ENCODE measurements around the gene KATNAL2. TPM values are rescaled to one million over a fixed set of nuclear protein-coding genes. Genes with fewer than 3 reads are reported as not detected.

Gene KATNAL2
- total RNA-seq, 1 experiment from 2014 or later: 21.7 TPM

- no peak overlapping the region for H3K27ac Mint-ChIP-seq
- WGBS (ENCODE audit: extremely low coverage, insufficient read length, low lambda C conversion rate): no CpG with 5 or more reads among the region's 3 CpGs
- no peak overlapping the region for H2BK20ac ChIP-seq (ENCODE audit: low read depth, low read length, poor library complexity, severe bottlenecking)
- H3K14ac ChIP-seq (ENCODE audit: insufficient read depth, low read length): no peak overlapping the region
- H3T11ph ChIP-seq (ENCODE audit: low read length): no peak overlapping the region
- H3K79me2 ChIP-seq (ENCODE audit: insufficient read depth, low read length): no peaks in the 10 kb centered on the region
- H3K9me3 ChIP-seq (ENCODE audit: control insufficient read depth, low read depth, low read length): no peaks in the 10 kb centered on the region
- no peak for TF ChIP-seq CTCF (conservative IDR thresholded peaks at IDR 0.05)
- H3K79me1 ChIP-seq (ENCODE audit: insufficient read depth, low read depth, low read length, poor library complexity, severe bottlenecking): no peaks in the 10 kb centered on the region
- no peaks in the 10 kb centered on the region for H3K23me2 ChIP-seq (ENCODE audit: insufficient read length, low read depth, low read length, poor library complexity, severe bottlenecking)
- no peaks in the 10 kb centered on the region for H3K27me3 Mint-ChIP-seq (ENCODE audit: low read depth)
- no peak overlapping the region for H3K4me3 Mint-ChIP-seq
- no peak for DNase-seq
- H2BK5ac ChIP-seq (ENCODE audit: insufficient read length, low read length): no peak overlapping the region
- no peak overlapping the region for H4K5ac ChIP-seq (ENCODE audit: insufficient read length, low read depth, low read length)
- no peak overlapping the region for H2BK12ac ChIP-seq (ENCODE audit: insufficient read length, low read depth, low read length)
- H3K9ac ChIP-seq (ENCODE audit: extremely low read depth, insufficient read length, low read length): no peak overlapping the region
- no peaks in the 10 kb centered on the region for H3K27me3 ChIP-seq (ENCODE audit: insufficient read depth, low read length)
- no peak overlapping the region for H3K18ac ChIP-seq (ENCODE audit: insufficient read length, low read depth, low read length)
- H3K23ac ChIP-seq (ENCODE audit: insufficient read length, low read depth, low read length): no peak overlapping the region
- no peak overlapping the region for H2AK5ac ChIP-seq (ENCODE audit: insufficient read length, low read length)
- no peaks in the 10 kb centered on the region for H3K4me1 ChIP-seq (ENCODE audit: insufficient read depth, low read length)
- no peak overlapping the region for H3K4me2 ChIP-seq (ENCODE audit: insufficient read depth, insufficient read length, low read length)
- no peaks in the 10 kb centered on the region for H4K20me1 ChIP-seq (ENCODE audit: control insufficient read depth, insufficient read depth, insufficient read length)
- no peaks in the 10 kb centered on the region for H3K36me3 Mint-ChIP-seq (ENCODE audit: insufficient read depth in 1 of 3, low read depth in 3 of 3)
- no peak overlapping the region for H4K8ac ChIP-seq (replicated peaks; ENCODE audit: insufficient read length, low read depth, low read length)
- no peak overlapping the region for H4K91ac ChIP-seq (ENCODE audit: insufficient read length, low read depth, low read length)
- no peak overlapping the region for H3K4ac ChIP-seq (ENCODE audit: low read depth, low read length)
- H3K9me3 Mint-ChIP-seq: no peaks in the 10 kb centered on the region
- H2AFZ ChIP-seq (ENCODE audit: low read length): no peak overlapping the region
- no peak overlapping the region for H3K27ac ChIP-seq (ENCODE audit: insufficient read length, low read depth, low read length)
- no peak overlapping the region for H2BK15ac ChIP-seq (ENCODE audit: low read depth, low read length)
- H3K4me1 Mint-ChIP-seq: peaks cover 0 to 6% of the 10 kb centered on the region in 2 experiments; a peak in 2 of 4 replicates
- no peak overlapping the region for H2BK120ac ChIP-seq (ENCODE audit: low read depth, low read length, poor library complexity, severe bottlenecking)
- no peak overlapping the region for H3K56ac ChIP-seq (ENCODE audit: insufficient read length, low read depth, low read length)
Measured at GRCh38 chr18:47036927-47037578, 119.7 kb downstream of the KATNAL2 start.
